Thoracic aorta (tissue), 2 donors: ENCODE data around the gene CERKL. TPM values are rescaled to one million over a fixed set of nuclear protein-coding genes. Genes with fewer than 3 reads are reported as not detected.

Source experiments
- ATAC-seq: fragments of 150-250 bp; one replicate; pipeline ENCODE4 v1.8.0; 2017; ENCODE audit warnings: low read depth; ENCODE audit not compliant: insufficient number of reproducible peaks, low FRiP score
- DNase-seq: peaks from one replicate; pipeline ENCODE4 v3.0.0-alpha.2; 2020; ENCODE audit warnings: low spot score
- H3K27ac ChIP-seq, 2 donors: fragments of 200-600 bp; sonication (generic); 1 replicate in 1 of 2; 2 replicates in 1 of 2; pipeline ENCODE4 v1.5.1; 2016; ENCODE audit warnings: mild to moderate bottlenecking in 2 of 2, moderate library complexity in 2 of 2
- H3K27me3 ChIP-seq: fragments of 200-600 bp; sonication (generic); replicated peaks from 2 replicates; pipeline ENCODE4 v1.6.0; 2016; ENCODE audit warnings: mild to moderate bottlenecking; ENCODE audit not compliant: insufficient read depth
- H3K36me3 ChIP-seq: fragments of 200-600 bp; sonication (generic); one replicate; pipeline ENCODE4 v1.5.1; 2016
- H3K4me1 ChIP-seq, 2 donors: fragments of 200-600 bp; sonication (generic); 1 replicate in 1 of 2; 2 replicates in 1 of 2; pipeline versions ENCODE4 v1.5.1 to v1.6.0; 2016; ENCODE audit warnings: low read depth in 2 of 2, mild to moderate bottlenecking in 1 of 2; ENCODE audit not compliant: control insufficient read depth in 1 of 2
- H3K4me3 ChIP-seq: fragments of 200-600 bp; sonication (generic); 2 replicates; pipeline ENCODE4 v1.5.1; 2016; ENCODE audit warnings: mild to moderate bottlenecking
- H3K9me3 ChIP-seq: fragments of 200-600 bp; sonication (generic); 2 replicates; pipeline ENCODE4 v1.5.1; 2016
- CTCF ChIP-seq: fragments of 200-600 bp; sonication (generic); IDR thresholded peaks from one replicate; pipeline ENCODE4 v1.5.1; 2019; ENCODE audit warnings: antibody characterized with exemption
- total RNA-seq, 2 donors: library from RNA; depleted of rRNA; stranded (reverse); fragments of >200 nt; gene quantifications; one replicate each; pipeline versions ENCODE4 v1.1.0 to v1.2.3, GENCODE V29; 2016

CERKL gene
- total RNA-seq, 2 donors from 2014 or later = not detected

- no peaks in the 10 kb centered on the region for H3K27me3 ChIP-seq
- H3K27ac ChIP-seq = no peak overlapping the region
- DNase-seq (no peak), ATAC-seq (no peak)
- no peaks in the 10 kb centered on the region for H3K9me3 ChIP-seq
- no peak overlapping the region for H3K4me3 ChIP-seq
- H3K36me3 ChIP-seq = no peaks in the 10 kb centered on the region
- no peaks in the 10 kb centered on the region for H3K4me1 ChIP-seq
- no peak for TF ChIP-seq CTCF
These were observed 120.2 kb downstream of the CERKL start for GRCh38 chr2:181536730-181537129.

DNA sequence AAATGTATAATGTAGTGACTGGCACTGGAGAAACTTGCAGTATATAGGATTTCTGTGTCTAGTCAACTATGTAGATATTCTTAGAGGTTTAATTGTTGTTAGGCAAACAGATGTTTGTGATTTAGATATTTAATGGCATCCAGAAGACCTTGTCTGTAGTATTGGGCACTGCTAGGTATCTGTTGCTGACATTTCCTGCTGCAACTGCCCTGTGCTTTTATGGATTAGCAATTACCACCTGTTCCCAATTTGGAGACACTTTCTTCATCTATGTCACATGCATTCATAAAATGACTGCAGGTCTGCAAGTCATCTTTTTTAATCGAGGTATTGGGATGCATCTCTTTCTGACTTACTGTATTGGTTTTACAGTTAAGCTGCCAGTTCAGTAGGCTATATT, 128.5 kb downstream of the CERKL start:
- no peak for ATAC-seq
- Histone ChIP-seq H3K4me1 (no peaks in the 10 kb centered on the region), H3K4me3 (no peak overlapping the region), H3K27me3 (no peaks in the 10 kb centered on the region), H3K27ac (no peak overlapping the region), H3K9me3 (no peaks in the 10 kb centered on the region), H3K36me3 (no peaks in the 10 kb centered on the region)
- TF ChIP-seq CTCF = no peak
- DNase-seq = no peak

- no peak for DNase-seq
- no peak for ATAC-seq
- no peak for TF ChIP-seq CTCF
- H3K4me3 ChIP-seq = no peak overlapping the region
- H3K9me3 ChIP-seq = no peaks in the 10 kb centered on the region
- no peaks in the 10 kb centered on the region for H3K4me1 ChIP-seq
- no peaks in the 10 kb centered on the region for H3K36me3 ChIP-seq
- H3K27me3 ChIP-seq = no peaks in the 10 kb centered on the region
- no peak overlapping the region for H3K27ac ChIP-seq
These were observed 129.8 kb downstream of the CERKL start for GRCh38 chr2:181527058-181527457.

DNA sequence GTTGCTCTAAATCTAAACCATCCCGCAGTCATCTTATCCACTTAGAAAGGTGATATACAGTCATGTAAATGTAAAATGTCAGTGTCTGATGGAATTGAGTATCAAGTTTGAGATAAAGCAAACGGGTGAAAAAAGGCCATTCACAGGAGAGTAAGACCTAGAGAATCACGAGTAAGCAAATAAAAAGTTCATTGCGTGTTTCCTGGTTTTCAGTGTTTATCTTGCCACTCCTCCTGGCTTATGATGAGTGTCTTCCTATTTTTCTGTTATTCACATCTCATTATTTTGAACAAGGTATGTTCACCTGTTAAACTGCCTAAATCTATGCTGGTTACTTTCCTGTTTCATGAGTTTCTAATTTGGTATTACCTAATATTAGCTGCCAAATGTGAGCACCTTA, 130.9 kb downstream of the CERKL start:
- DNase-seq (no peak), ATAC-seq (no peak)
- Histone ChIP-seq H3K4me3 (no peak overlapping the region), H3K27me3 (no peaks in the 10 kb centered on the region), H3K36me3 (no peaks in the 10 kb centered on the region), H3K9me3 (no peaks in the 10 kb centered on the region), H3K4me1 (no peaks in the 10 kb centered on the region), H3K27ac (no peak overlapping the region)
- TF ChIP-seq CTCF = no peak

GRCh38 chr2:181523756-181524155, 133.1 kb downstream of the CERKL start:
- Histone ChIP-seq H3K4me1 (no peaks in the 10 kb centered on the region), H3K27me3 (no peaks in the 10 kb centered on the region), H3K9me3 (no peaks in the 10 kb centered on the region), H3K36me3 (no peaks in the 10 kb centered on the region), H3K4me3 (no peak overlapping the region), H3K27ac (no peak overlapping the region)
- no peak for ATAC-seq
- no peak for TF ChIP-seq CTCF
- no peak for DNase-seq
